K562 (cell line): Measurements from ENCODE around the gene CCSER2. TPM values are rescaled to one million over a fixed set of nuclear protein-coding genes. Genes with fewer than 3 reads are reported as not detected.

Experiments used
- CREB5 ChIP-seq: fragments of 250-450 bp; sonication (Bioruptor Pico); IDR thresholded peaks from 2 replicates; pipeline ENCODE4 v1.5.0; 2020; ENCODE audit warnings: mild to moderate bottlenecking
- DACH1 ChIP-seq: fragments of 450-650 bp; IDR thresholded peaks from 2 replicates; pipeline ENCODE4 v1.6.1; 2018; ENCODE audit not compliant: partially characterized antibody
- DNMT1 ChIP-seq: fragments of 450-650 bp; IDR thresholded peaks from 2 replicates; pipeline ENCODE4 v1.6.1; 2016; ENCODE audit warnings: antibody characterized with exemption, mild to moderate bottlenecking
- HCFC1 ChIP-seq: IDR thresholded peaks from 2 replicates; pipeline ENCODE4 v1.6.1; 2012; ENCODE audit warnings: low read depth, low read length, improper control_type of control experiment
- HEY1 ChIP-seq: fragments of 250-450 bp; sonication (Bioruptor Pico); IDR thresholded peaks from 2 replicates; pipeline ENCODE4 v1.5.0; 2020; ENCODE audit warnings: mild to moderate bottlenecking, moderate library complexity, borderline replicate concordance
- HLTF ChIP-seq: fragments of 450-650 bp; IDR thresholded peaks from 2 replicates; pipeline ENCODE4 v1.6.1; 2016
- KDM2B ChIP-seq: fragments of 250-450 bp; sonication (Bioruptor Pico); IDR thresholded peaks from 2 replicates; pipeline ENCODE4 v1.8.0; 2021; ENCODE audit warnings: mild to moderate bottlenecking, moderate library complexity
- MEIS2 ChIP-seq: fragments of 450-650 bp; IDR thresholded peaks from 2 replicates; pipeline ENCODE4 v1.6.1; 2014; ENCODE audit warnings: mild to moderate bottlenecking; ENCODE audit not compliant: partially characterized antibody
- OTX1 ChIP-seq: fragments of 450-650 bp; formaldehyde crosslinking; IDR thresholded peaks from 2 replicates; pipeline ENCODE4 v1.4.0; 2022; ENCODE audit warnings: mild to moderate bottlenecking
- RAD21 ChIP-seq, 2 experiments: fragments of 250-450 bp in 1 of 2; fragments of 450-650 bp in 1 of 2; sonication (Bioruptor Pico) in 1 of 2; formaldehyde crosslinking in 1 of 2; IDR thresholded peaks in 1 of 2; conservative IDR thresholded peaks in 1 of 2; 2 replicates each; pipeline versions ENCODE4 v1.4.0 to v1.8.0; 2020 to 2022; ENCODE audit warnings: mild to moderate bottlenecking in 2 of 2, moderate library complexity in 1 of 2
- RHOXF2B ChIP-seq: fragments of 250-450 bp; sonication (Bioruptor Pico); conservative IDR thresholded peaks from 2 replicates; pipeline ENCODE4 v1.5.1; 2021
- SLC30A9 ChIP-seq: fragments of 250-450 bp; sonication (Bioruptor Pico); IDR thresholded peaks from 2 replicates; pipeline ENCODE4 v1.8.0; 2022; ENCODE audit warnings: mild to moderate bottlenecking, moderate library complexity
- SMC3 ChIP-seq: conservative IDR thresholded peaks from 2 replicates; pipeline ENCODE4 v1.6.1; 2011; ENCODE audit warnings: low read depth, low read length, improper control_type of control experiment; ENCODE audit not compliant: insufficient read depth
- TAF1 ChIP-seq: IDR thresholded peaks from 2 replicates; pipeline ENCODE4 v1.6.1; 2011; ENCODE audit warnings: mild to moderate bottlenecking, low read length, moderate library complexity; ENCODE audit not compliant: insufficient read depth, control insufficient read depth, severe bottlenecking; ENCODE audit errors: extremely low read depth
- TBP ChIP-seq: optimal IDR thresholded peaks from 2 replicates; pipeline ENCODE3; 2011; ENCODE audit warnings: low read depth, low read length, improper control_type of control experiment
- THRB ChIP-seq: fragments of 450-650 bp; formaldehyde crosslinking; conservative IDR thresholded peaks from 2 replicates; pipeline ENCODE4 v1.4.0; 2022; ENCODE audit warnings: mild to moderate bottlenecking, missing genetic modification characterization
- YY1 ChIP-seq, 3 experiments: IDR thresholded peaks; 2 replicates each; pipeline ENCODE4 v1.6.1; 2011; ENCODE audit warnings: low read length in 2 of 3, mild to moderate bottlenecking in 2 of 3, moderate library complexity in 2 of 3, borderline replicate concordance in 1 of 3, control low read depth in 1 of 3, low read depth in 1 of 3; ENCODE audit not compliant: insufficient read depth in 3 of 3, insufficient replicate concordance in 2 of 3, control insufficient read depth in 1 of 3, insufficient read length in 1 of 3; ENCODE audit errors: extremely low read depth in 1 of 3
- ZBTB5 ChIP-seq: fragments of 450-650 bp; IDR thresholded peaks from 2 replicates; pipeline ENCODE4 v1.6.1; 2017; ENCODE audit warnings: antibody characterized with exemption
- ZNF146 ChIP-seq: IDR thresholded peaks from one replicate; pipeline ENCODE4 v1.6.1; 2018; ENCODE audit warnings: missing compliant biosample characterization; ENCODE audit not compliant: unreplicated experiment
- ZNF274 ChIP-seq: IDR thresholded peaks from 2 replicates; pipeline ENCODE4 v1.6.1; 2011; ENCODE audit warnings: low read depth, mild to moderate bottlenecking, low read length, moderate library complexity, borderline replicate concordance
- ZNF277 ChIP-seq: fragments of 250-450 bp; sonication (Bioruptor Pico); IDR thresholded peaks from 2 replicates; pipeline ENCODE4 v1.8.0; 2022; ENCODE audit warnings: inconsistent platforms, mild to moderate bottlenecking, moderate library complexity, borderline replicate concordance
- ZNF57 ChIP-seq: fragments of 450-650 bp; formaldehyde crosslinking; IDR thresholded peaks from 2 replicates; pipeline ENCODE4 v1.4.0; 2020; ENCODE audit warnings: mild to moderate bottlenecking, moderate library complexity
- polyA plus RNA-seq, 8 experiments: library from polyadenylated mRNA; depleted of rRNA in 4 of 8; stranded (reverse) in 5 of 8; unstranded in 3 of 8; fragments of >200 nt; fragmentation: Nextera tagmentation in 2 of 8; fragmentation: Illumina TruSeq in 1 of 8; extraction: Ambion mirVana in 2 of 8; extraction: Trizol in 1 of 8; gene quantifications; 2 replicates each; pipeline versions ENCODE4 v1.2.1 to v1.2.3, GENCODE V29; 2011 to 2014; ENCODE audit warnings: inconsistent platforms in 1 of 8, missing spikeins in 1 of 8
- total RNA-seq, 7 experiments: library from RNA; depleted of rRNA in 6 of 7; stranded (reverse); fragments of >200 nt in 6 of 7; fragmentation: Illumina TruSeq in 2 of 7; extraction: Trizol in 2 of 7; gene quantifications; 2 replicates each; pipeline versions ENCODE4 v1.2.1 to v1.2.3, GENCODE V29; 2011 to 2021; ENCODE audit warnings: low replicate concordance in 1 of 7

CCSER2 gene
- total and polyA plus RNA-seq, 9 of the 15 experiments (the other 6 are each of a cell fraction or from before 2014, with no cell fraction given), result 2.7 to 15.1 (median 9.7) TPM

- TF ChIP-seq ZBTB5 (no peak), SLC30A9 (CRISPR knock-in tag) (no peak), DACH1 (peak; percentile 44), KDM2B (CRISPR knock-in tag) (no peak), TBP (no peak), OTX1 (CRISPR knock-in tag) (no peak), YY1 (IDR thresholded peaks at IDR 0.05; ENCODE audit: borderline replicate concordance in 1 of 3, control insufficient read depth in 1 of 3, extremely low read depth in 1 of 3, insufficient read depth in 3 of 3, insufficient read length in 1 of 3, insufficient replicate concordance in 2 of 3, low read depth in 1 of 3, low read length in 2 of 3) (peak in 1 of 3 experiments; percentile 53), SMC3 (no peak), CREB5 (CRISPR knock-in tag) (no peak), ZNF57 (no peak), HLTF (no peak), RAD21 (CRISPR knock-in tag; conservative IDR thresholded peaks at IDR 0.05 in 1 of 2, IDR thresholded peaks at IDR 0.05 in 1 of 2) (peak in 1 of 2 experiments; percentile 24; a peak in 1 of 4 replicates), HEY1 (CRISPR knock-in tag) (no peak), ZNF146 (CRISPR knock-in tag) (no peak), THRB (no peak), ZNF274 (no peak), DNMT1 (no peak), HCFC1 (no peak), ZNF277 (CRISPR knock-in tag) (no peak), TAF1 (no peak), MEIS2 (no peak), RHOXF2B (no peak)
Measured at GRCh38 chr10:84341538-84341856, 13.1 kb downstream of the CCSER2 start (continued).
